Measurements from ENCODE around the gene CSH1.
"Not testable (repeated sequence)": the region's sequence is repeated elsewhere in the genome, so short reads cannot be mapped to it uniquely, and the experiment has no call there.

Gene CSH1

DNA sequence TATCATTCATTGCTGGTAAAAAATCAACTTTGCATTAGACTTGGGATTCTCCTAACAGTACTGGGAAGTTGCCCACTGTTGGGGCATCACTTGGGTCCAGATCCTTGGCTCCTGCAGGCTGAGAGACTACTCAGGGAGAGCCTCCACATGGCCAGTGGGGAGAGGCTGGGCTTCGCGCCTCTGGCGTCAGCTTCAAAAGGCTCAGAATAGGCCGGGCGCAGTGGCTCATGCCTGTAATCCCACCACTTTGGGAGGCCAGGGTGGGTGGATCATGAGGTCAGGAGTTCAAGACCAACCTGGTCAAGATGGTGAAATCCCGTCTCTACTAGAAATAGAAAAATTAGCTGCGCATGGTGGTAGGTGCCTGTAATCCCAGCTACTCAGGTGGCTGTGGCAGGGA is 18.1 kb upstream of the CSH1 start:
- Histone ChIP-seq H2BK5ac (ENCODE audit: low read length) (no peak overlapping the region), H3K79me2 (ENCODE audit: control insufficient read depth, insufficient read depth, low read length) (no peaks in the 10 kb centered on the region), H3K9ac (ENCODE audit: low read length) (no peak overlapping the region), H3K23ac (ENCODE audit: low read length) (no peak overlapping the region), H2AK5ac (ENCODE audit: low read length) (no peak overlapping the region), H3K27me3 (ENCODE audit: insufficient read depth, low read length, poor library complexity) (no peaks in the 10 kb centered on the region), H2BK15ac (replicated peaks; ENCODE audit: low read depth) (no peak overlapping the region), H3K4me3 (ENCODE audit: low read length) (no peak overlapping the region), H4K8ac (ENCODE audit: low read depth, low read length) (no peak overlapping the region), H3K27ac (ENCODE audit: low read depth, low read length) (no peak overlapping the region), H3K79me1 (ENCODE audit: low read length) (no peaks in the 10 kb centered on the region), H3K4ac (ENCODE audit: low read depth, low read length) (no peak overlapping the region), H3K4me2 (ENCODE audit: low read length) (no peak overlapping the region), H3K4me1 (ENCODE audit: control insufficient read depth, low read depth, low read length) (no peaks in the 10 kb centered on the region), H4K5ac (ENCODE audit: low read length) (no peak overlapping the region), H3K56ac (ENCODE audit: low read length) (no peak overlapping the region), H3K36me3 (ENCODE audit: control insufficient read depth, insufficient read depth, low read length) (no peaks in the 10 kb centered on the region), H2BK120ac (ENCODE audit: low read depth, low read length) (no peak overlapping the region), H3K18ac (ENCODE audit: low read length) (no peak overlapping the region)
- DNase-seq, result no peak
- no CpG with 5 or more reads among the region's 7 CpGs for WGBS (ENCODE audit: extremely low coverage, insufficient coverage, low lambda C conversion rate)

DNA sequence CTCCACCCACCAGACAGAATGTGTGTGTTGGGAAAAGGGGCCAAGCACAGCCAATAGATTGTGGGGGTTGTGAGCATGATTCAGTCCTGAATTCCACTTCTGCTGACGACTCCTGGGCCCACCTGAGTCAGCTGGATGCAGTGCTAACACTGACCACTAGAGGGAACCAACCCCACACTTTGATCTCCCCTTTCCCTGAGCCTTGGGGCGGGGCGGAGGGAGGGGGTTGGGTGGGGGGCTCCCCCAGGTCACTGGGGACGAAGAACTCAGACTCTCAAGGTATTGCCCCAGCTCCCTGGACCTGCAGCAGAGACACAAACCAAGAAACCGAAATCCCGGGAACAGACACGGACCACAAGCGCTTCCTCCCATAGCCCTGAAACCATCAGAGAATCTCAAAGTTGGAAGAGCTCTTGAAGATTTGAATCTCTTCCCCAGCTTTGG is 15.3 kb upstream of the CSH1 start:
- Histone ChIP-seq H3K27me3 (ENCODE audit: insufficient read depth, low read length, poor library complexity) (no peaks in the 10 kb centered on the region), H2AK5ac (ENCODE audit: low read length) (no peak overlapping the region), H3K56ac (ENCODE audit: low read length) (no peak overlapping the region), H3K27ac (ENCODE audit: low read depth, low read length) (no peak overlapping the region), H4K5ac (ENCODE audit: low read length) (no peak overlapping the region), H3K4me2 (ENCODE audit: low read length) (no peak overlapping the region), H3K79me1 (ENCODE audit: low read length) (no peaks in the 10 kb centered on the region), H3K36me3 (ENCODE audit: control insufficient read depth, insufficient read depth, low read length) (no peaks in the 10 kb centered on the region), H3K4me3 (ENCODE audit: low read length) (no peak overlapping the region), H4K8ac (ENCODE audit: low read depth, low read length) (no peak overlapping the region), H3K23ac (ENCODE audit: low read length) (no peak overlapping the region), H3K4ac (ENCODE audit: low read depth, low read length) (no peak overlapping the region), H3K4me1 (ENCODE audit: control insufficient read depth, low read depth, low read length) (no peaks in the 10 kb centered on the region), H3K18ac (ENCODE audit: low read length) (no peak overlapping the region), H2BK120ac (ENCODE audit: low read depth, low read length) (no peak overlapping the region), H2BK15ac (replicated peaks; ENCODE audit: low read depth) (no peak overlapping the region), H3K79me2 (ENCODE audit: control insufficient read depth, insufficient read depth, low read length) (no peaks in the 10 kb centered on the region), H2BK5ac (ENCODE audit: low read length) (no peak overlapping the region), H3K9ac (ENCODE audit: low read length) (no peak overlapping the region)
- WGBS (ENCODE audit: extremely low coverage, insufficient coverage, low lambda C conversion rate), result no CpG with 5 or more reads among the region's 8 CpGs
- DNase-seq, result peak; percentile 41

DNA sequence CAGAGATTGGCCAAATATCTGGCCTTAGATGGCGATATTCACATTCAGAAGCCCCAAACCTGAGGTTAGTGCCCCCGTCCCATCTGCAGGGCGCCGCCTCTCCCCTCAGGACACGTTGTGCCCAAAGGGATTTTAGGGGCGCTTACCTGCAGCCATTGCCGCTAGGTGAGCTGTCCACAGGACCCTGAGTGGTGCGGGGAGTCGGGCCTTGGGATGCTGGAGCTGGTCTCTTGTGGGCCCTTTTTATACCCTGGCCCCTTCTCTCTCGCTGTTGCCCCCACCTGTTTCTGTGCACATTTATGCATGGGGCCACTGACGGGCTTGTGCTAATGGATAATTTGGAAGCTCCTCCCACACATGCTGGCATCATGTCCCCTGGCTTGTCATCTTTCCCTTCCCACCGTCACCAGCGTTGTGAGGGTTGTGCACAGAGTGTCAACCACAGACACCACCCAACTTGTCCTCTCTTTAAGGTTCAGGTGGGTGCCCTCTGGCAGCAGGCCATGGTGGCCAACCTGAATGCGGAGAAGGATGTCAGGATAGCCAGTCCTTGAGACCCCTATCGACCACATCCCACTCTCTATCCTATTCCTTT is 14.8 kb upstream of the CSH1 start, which contains the start of gene CSHL1:
Gene CSHL1 (minus strand): TSS at position 218 of the 595 bp plus-strand sequence. CDS start 62 bp downstream, at position 156.
- no peak within 1 kb of the TSS for H3K4me2 ChIP-seq (ENCODE audit: low read length)
- no peak within 1 kb of the TSS for H3K23ac ChIP-seq (ENCODE audit: low read length)
- no peak within 1 kb of the TSS for H4K8ac ChIP-seq (ENCODE audit: low read depth, low read length)
- no peak within 1 kb of the TSS for H3K56ac ChIP-seq (ENCODE audit: low read length)
- no peak within 1 kb of the TSS for H3K27ac ChIP-seq (ENCODE audit: low read depth, low read length)
- H3K4me3 ChIP-seq (ENCODE audit: low read length), result no peak within 1 kb of the TSS
- no peaks in the 10 kb centered on the region for H3K79me1 ChIP-seq (ENCODE audit: low read length)
- no peaks in the 10 kb centered on the region for H3K79me2 ChIP-seq (ENCODE audit: control insufficient read depth, insufficient read depth, low read length)
- no peak within 1 kb of the TSS for H3K4ac ChIP-seq (ENCODE audit: low read depth, low read length)
- no peaks in the 10 kb centered on the region for H3K27me3 ChIP-seq (ENCODE audit: insufficient read depth, low read length, poor library complexity)
- no peak within 1 kb of the TSS for H2BK15ac ChIP-seq (replicated peaks; ENCODE audit: low read depth)
- no peak within 1 kb of the TSS for H4K5ac ChIP-seq (ENCODE audit: low read length)
- H2BK120ac ChIP-seq (ENCODE audit: low read depth, low read length), result no peak within 1 kb of the TSS
- no peaks in the 10 kb centered on the region for H3K36me3 ChIP-seq (ENCODE audit: control insufficient read depth, insufficient read depth, low read length)
- no peaks in the 10 kb centered on the region for H3K4me1 ChIP-seq (ENCODE audit: control insufficient read depth, low read depth, low read length)
- WGBS (ENCODE audit: extremely low coverage, insufficient coverage, low lambda C conversion rate), result no CpG with 5 or more reads among the region's 15 CpGs
- H3K9ac ChIP-seq (ENCODE audit: low read length), result no peak within 1 kb of the TSS
- no peak for DNase-seq
- no peak within 1 kb of the TSS for H2BK5ac ChIP-seq (ENCODE audit: low read length)
- no peak within 1 kb of the TSS for H3K18ac ChIP-seq (ENCODE audit: low read length)
- no peak within 1 kb of the TSS for H2AK5ac ChIP-seq (ENCODE audit: low read length)

DNA sequence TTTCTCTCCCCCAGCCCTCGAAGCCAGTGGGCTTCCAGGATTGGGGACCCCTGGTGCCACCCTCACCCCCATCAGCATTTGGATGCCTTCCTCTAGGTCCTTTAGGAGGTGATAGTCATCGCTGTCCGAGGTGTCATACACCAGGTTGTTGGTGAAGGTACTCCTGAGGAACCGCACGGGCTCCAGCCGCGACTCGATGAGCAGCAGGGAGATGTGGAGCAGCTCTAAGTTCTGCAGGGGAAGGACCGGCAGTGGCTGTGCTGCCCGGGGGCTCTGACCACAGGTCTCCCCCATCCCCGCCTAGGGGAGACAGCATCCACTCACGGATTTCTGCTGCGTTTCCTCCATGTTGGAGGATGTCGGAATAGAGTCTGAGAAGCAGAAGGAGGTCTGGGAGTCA is 13.7 kb upstream of the CSH1 start:
- no peak overlapping the region for H3K27ac ChIP-seq (ENCODE audit: low read depth, low read length)
- H3K18ac ChIP-seq (ENCODE audit: low read length), result no peak overlapping the region
- no peak overlapping the region for H2AK5ac ChIP-seq (ENCODE audit: low read length)
- no peak overlapping the region for H4K5ac ChIP-seq (ENCODE audit: low read length)
- H3K4ac ChIP-seq (ENCODE audit: low read depth, low read length), result no peak overlapping the region
- H3K79me2 ChIP-seq (ENCODE audit: control insufficient read depth, insufficient read depth, low read length), result no peaks in the 10 kb centered on the region
- DNase-seq, result no peak
- WGBS (ENCODE audit: extremely low coverage, insufficient coverage, low lambda C conversion rate), result no CpG with 5 or more reads among the region's 14 CpGs
- no peak overlapping the region for H4K8ac ChIP-seq (ENCODE audit: low read depth, low read length)
- no peak overlapping the region for H3K56ac ChIP-seq (ENCODE audit: low read length)
- H3K23ac ChIP-seq (ENCODE audit: low read length), result no peak overlapping the region
- H3K4me3 ChIP-seq (ENCODE audit: low read length), result no peak overlapping the region
- H3K36me3 ChIP-seq (ENCODE audit: control insufficient read depth, insufficient read depth, low read length), result no peaks in the 10 kb centered on the region
- H3K4me2 ChIP-seq (ENCODE audit: low read length), result no peak overlapping the region
- no peak overlapping the region for H2BK15ac ChIP-seq (replicated peaks; ENCODE audit: low read depth)
- H3K79me1 ChIP-seq (ENCODE audit: low read length), result no peaks in the 10 kb centered on the region
- no peaks in the 10 kb centered on the region for H3K27me3 ChIP-seq (ENCODE audit: insufficient read depth, low read length, poor library complexity)
- no peak overlapping the region for H3K9ac ChIP-seq (ENCODE audit: low read length)
- no peak overlapping the region for H2BK5ac ChIP-seq (ENCODE audit: low read length)
- H3K4me1 ChIP-seq (ENCODE audit: control insufficient read depth, low read depth, low read length), result no peaks in the 10 kb centered on the region
- no peak overlapping the region for H2BK120ac ChIP-seq (ENCODE audit: low read depth, low read length)

DNA sequence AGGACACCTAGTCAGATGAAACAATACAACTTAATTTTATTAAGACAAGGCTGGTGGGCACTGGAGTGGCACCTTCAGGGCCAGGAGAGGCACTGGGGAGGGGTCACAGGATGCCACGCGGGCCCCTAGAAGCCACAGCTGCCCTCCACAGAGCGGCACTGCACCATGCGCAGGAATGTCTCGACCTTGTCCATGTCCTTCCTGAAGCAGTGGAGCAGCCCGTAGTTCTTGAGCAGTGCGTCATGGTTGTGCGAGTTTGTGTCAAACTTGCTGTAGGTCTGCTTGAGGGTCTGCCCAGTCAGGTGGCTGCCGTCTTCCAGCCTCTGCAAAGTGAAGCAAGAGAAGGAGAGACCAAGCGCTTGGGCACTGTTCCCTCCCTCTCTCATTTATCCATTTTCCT is 13.2 kb upstream of the CSH1 start:
- H3K4ac ChIP-seq (ENCODE audit: low read depth, low read length); H3K27me3 ChIP-seq (ENCODE audit: insufficient read depth, low read length, poor library complexity); H3K9ac ChIP-seq (ENCODE audit: low read length); H3K27ac ChIP-seq (ENCODE audit: low read depth, low read length); H2BK15ac ChIP-seq (replicated peaks; ENCODE audit: low read depth); H3K79me2 ChIP-seq (ENCODE audit: control insufficient read depth, insufficient read depth, low read length); H3K56ac ChIP-seq (ENCODE audit: low read length); H3K4me3 ChIP-seq (ENCODE audit: low read length); H2BK120ac ChIP-seq (ENCODE audit: low read depth, low read length); H3K18ac ChIP-seq (ENCODE audit: low read length); H4K5ac ChIP-seq (ENCODE audit: low read length); H2BK5ac ChIP-seq (ENCODE audit: low read length); H3K23ac ChIP-seq (ENCODE audit: low read length); DNase-seq; H3K36me3 ChIP-seq (ENCODE audit: control insufficient read depth, insufficient read depth, low read length); H2AK5ac ChIP-seq (ENCODE audit: low read length); H3K79me1 ChIP-seq (ENCODE audit: low read length); H3K4me2 ChIP-seq (ENCODE audit: low read length); H3K4me1 ChIP-seq (ENCODE audit: control insufficient read depth, low read depth, low read length); H4K8ac ChIP-seq (ENCODE audit: low read depth, low read length): not testable (repeated sequence)
- WGBS (ENCODE audit: extremely low coverage, insufficient coverage, low lambda C conversion rate), result no CpG with 5 or more reads among the region's 10 CpGs

DNA sequence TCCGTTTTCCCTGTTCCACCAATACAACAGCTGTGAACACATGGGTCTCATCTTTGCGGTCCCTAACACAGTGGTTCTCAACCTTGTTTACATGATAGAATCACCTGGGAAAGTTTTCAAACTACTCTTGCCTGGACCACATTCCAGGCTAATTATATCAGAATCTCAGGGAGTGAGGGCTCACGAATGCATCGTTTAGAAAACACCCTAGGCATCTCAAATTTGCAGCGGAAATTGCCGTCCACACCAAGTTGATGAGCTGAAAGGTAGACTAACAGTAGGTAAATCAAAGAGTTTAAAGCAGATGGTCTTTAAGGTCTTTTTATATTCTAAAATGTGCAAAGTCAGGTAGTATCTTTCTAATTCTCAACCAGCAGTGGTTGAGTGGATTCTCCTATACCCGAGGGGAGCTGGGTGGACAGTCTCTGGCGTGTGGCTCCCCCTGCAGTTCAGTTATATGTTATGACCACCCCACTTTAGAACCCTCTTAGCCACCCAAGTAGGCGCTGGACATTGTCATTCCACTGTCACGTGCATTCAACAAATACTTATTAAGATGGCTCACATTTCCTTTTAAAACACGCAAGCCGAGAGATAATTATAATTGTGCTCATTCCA is 10.9 kb upstream of the CSH1 start:
- no CpG with 5 or more reads among the region's 12 CpGs for WGBS (ENCODE audit: extremely low coverage, insufficient coverage, low lambda C conversion rate)
- H3K23ac ChIP-seq (ENCODE audit: low read length); H3K4me1 ChIP-seq (ENCODE audit: control insufficient read depth, low read depth, low read length); H3K4me3 ChIP-seq (ENCODE audit: low read length); H3K4ac ChIP-seq (ENCODE audit: low read depth, low read length); H3K18ac ChIP-seq (ENCODE audit: low read length); H3K79me2 ChIP-seq (ENCODE audit: control insufficient read depth, insufficient read depth, low read length); H3K4me2 ChIP-seq (ENCODE audit: low read length); H2BK120ac ChIP-seq (ENCODE audit: low read depth, low read length); H3K36me3 ChIP-seq (ENCODE audit: control insufficient read depth, insufficient read depth, low read length); H2AK5ac ChIP-seq (ENCODE audit: low read length); H3K56ac ChIP-seq (ENCODE audit: low read length); H4K5ac ChIP-seq (ENCODE audit: low read length); H3K27me3 ChIP-seq (ENCODE audit: insufficient read depth, low read length, poor library complexity); H3K79me1 ChIP-seq (ENCODE audit: low read length); H3K27ac ChIP-seq (ENCODE audit: low read depth, low read length); H2BK15ac ChIP-seq (replicated peaks; ENCODE audit: low read depth); H4K8ac ChIP-seq (ENCODE audit: low read depth, low read length); H3K9ac ChIP-seq (ENCODE audit: low read length); H2BK5ac ChIP-seq (ENCODE audit: low read length): not testable (repeated sequence)
- peak; percentile 60 for DNase-seq
